Measurements from ENCODE around the gene EXOC6B. TPM values are rescaled to one million over a fixed set of nuclear protein-coding genes. Genes with fewer than 3 reads are reported as not detected.

EXOC6B gene
- total and polyA plus RNA-seq, 9 of the 15 experiments (the other 6 are each of a cell fraction or from before 2014, with no cell fraction given), result 0.28 to 4.2 (median 2.0) TPM

GRCh38 chr2:72745679-72746368 is 80.0 kb downstream of the EXOC6B start (continued):
- no peak for TF ChIP-seq ZNF512 (tag; IDR thresholded peaks at IDR 0.05)
- TF ChIP-seq MAFK (IDR thresholded peaks at IDR 0.05; ENCODE audit: low read length), result peak; percentile 37; the same call in 1 of the 2 replicates
- no peak for TF ChIP-seq ZFP36 (IDR thresholded peaks at IDR 0.05; ENCODE audit: low read depth, low read length, partially characterized antibody)
- peak; percentile 21 to 50; a peak in 1 of 4 replicates for TF ChIP-seq FOXK2 (conservative IDR thresholded peaks at IDR 0.05 in 1 of 2, IDR thresholded peaks at IDR 0.05 in 1 of 2; ENCODE audit: low read depth in 2 of 2)
- TF ChIP-seq TEAD1 (CRISPR knock-in tag; IDR thresholded peaks at IDR 0.05), result peak in 1 of 2 experiments; percentile 55; a peak in 1 of 4 replicates
- TF ChIP-seq ESRRA (IDR thresholded peaks at IDR 0.05; ENCODE audit: borderline replicate concordance, low read depth), result no peak

- Histone ChIP-seq H3K79me2 (ENCODE audit: control insufficient read depth, insufficient read depth, low read length) (no peaks in the 10 kb centered on the region), H3K36me3 (ENCODE audit: control insufficient read depth, insufficient read depth, low read length) (no peaks in the 10 kb centered on the region), H3K9ac (ENCODE audit: insufficient read depth in 1 of 2, low read depth in 2 of 2, low read length in 2 of 2) (no peak overlapping the region), H3K27ac (ENCODE audit: extremely low read depth, low read depth, low read length) (no peak overlapping the region), H4K20me1 (replicated peaks; ENCODE audit: control insufficient read depth, insufficient read depth, low read length) (no peaks in the 10 kb centered on the region), H3K4me3 (no peak overlapping the region), H2AFZ (ENCODE audit: low read depth, low read length) (no peak overlapping the region), H3K9me1 (ENCODE audit: control insufficient read depth, insufficient read depth, low read length) (no peaks in the 10 kb centered on the region), H3K4me2 (ENCODE audit: insufficient read depth, low read length) (no peak overlapping the region), H3K27me3 (ENCODE audit: control insufficient read depth in 2 of 2, insufficient read depth in 2 of 2, low read length in 2 of 2) (no peaks in the 10 kb centered on the region), H3K4me1 (replicated peaks in 1 of 2; ENCODE audit: control insufficient read depth in 2 of 2, insufficient read depth in 2 of 2, low read length in 2 of 2) (no peaks in the 10 kb centered on the region), H3K9me3 (replicated peaks; ENCODE audit: control insufficient read depth, insufficient read depth, low read depth, low read length) (no peaks in the 10 kb centered on the region)
- POLR2A ChIA-PET, result no interaction called here
- DNase-seq (ENCODE audit: extremely low read depth in 1 of 4, low spot score in 3 of 4) (no peak), FAIRE-seq (no peak), ATAC-seq (no peak)
- CTCF ChIA-PET (ENCODE audit: low intra/inter-chr PET ratio), result interaction anchor here (0.6 kb wide), 1 partner anchor 164 kb away, joined by 3 read pairs; no protein-coding TSS in a partner anchor
- no TSS peak for BruUV-seq (replicated peaks)
- intact Hi-C loops (cut with micrococcal nuclease), result loop anchor here (10.0 kb wide), 2 partner anchors 129 to 1199 kb away; no protein-coding TSS in a partner anchor
- no peak for TF ChIP-seq SREBF2 (CRISPR knock-in tag; IDR thresholded peaks at IDR 0.05)
- no peak for TF ChIP-seq ZNF324 (CRISPR knock-in tag; IDR thresholded peaks at IDR 0.05)
- TF ChIP-seq CBFA2T2 (conservative IDR thresholded peaks at IDR 0.05), result no peak
- TF ChIP-seq MNT (conservative IDR thresholded peaks at IDR 0.05), result no peak
- in situ Hi-C loops (cut with MboI), result loop anchor here (5.0 to 10.0 kb wide), 2 partner anchors 929 to 1197 kb away; no protein-coding TSS in a partner anchor
Observed at GRCh38 chr2:72744049-72744448, 81.8 kb downstream of the EXOC6B start.

Measured in K562 (cell line).